ENCODE data around the gene TRIP13.
A peak's percentile ranks its signal among the peaks of the same experiment; 100 is the strongest.
"Not testable (repeated sequence)": the region's sequence is repeated elsewhere in the genome, so short reads cannot be mapped to it uniquely, and the experiment has no call there.

TRIP13 gene

GRCh38 chr5:939368-939767 lies 46.7 kb downstream of the TRIP13 start:
- no peak for DNase-seq

GRCh38 chr5:940741-941140 lies 48.1 kb downstream of the TRIP13 start:
- not testable (repeated sequence) for DNase-seq

GRCh38 chr5:943201-943917 lies 50.7 kb downstream of the TRIP13 start:
- DNase-seq = no peak

- DNase-seq = no peak
These were observed 51.4 kb downstream of the TRIP13 start for GRCh38 chr5:943918-944620.

- no peak for DNase-seq
These were observed 51.9 kb downstream of the TRIP13 start for GRCh38 chr5:944621-944927.

- no peak for DNase-seq
These were observed 52.5 kb downstream of the TRIP13 start for GRCh38 chr5:944992-945685.

- peak; percentile 61 for DNase-seq
These were observed 53.2 kb downstream of the TRIP13 start for GRCh38 chr5:945691-946551.

- no peak for DNase-seq
These were observed 54.3 kb downstream of the TRIP13 start for GRCh38 chr5:946720-947625.

GRCh38 chr5:947626-948471 lies 55.2 kb downstream of the TRIP13 start:
- DNase-seq = no peak

- no peak for DNase-seq
These were observed 56.0 kb downstream of the TRIP13 start for GRCh38 chr5:948472-949274.

- DNase-seq = no peak
These were observed 56.5 kb downstream of the TRIP13 start for GRCh38 chr5:949275-949543.

- DNase-seq = no peak
These were observed 57.3 kb downstream of the TRIP13 start for GRCh38 chr5:949815-950560.

GRCh38 chr5:951940-952596 lies 59.4 kb downstream of the TRIP13 start:
- DNase-seq = no peak

- no peak for DNase-seq
These were observed 60.0 kb downstream of the TRIP13 start for GRCh38 chr5:952597-953271.

- DNase-seq = no peak
These were observed 61.1 kb downstream of the TRIP13 start for GRCh38 chr5:953535-954449.

GRCh38 chr5:955886-956761 lies 63.4 kb downstream of the TRIP13 start:
- DNase-seq = no peak
